NCI-H526 treated with DMSO at 0.1 percent for 48 hours (cell line): ENCODE data around the gene PLK2.

Experiments used
- DNase-seq: peaks from one replicate; lab custom pipeline; 2025; lab: John Stamatoyannopoulos, UW

Gene PLK2

DNA sequence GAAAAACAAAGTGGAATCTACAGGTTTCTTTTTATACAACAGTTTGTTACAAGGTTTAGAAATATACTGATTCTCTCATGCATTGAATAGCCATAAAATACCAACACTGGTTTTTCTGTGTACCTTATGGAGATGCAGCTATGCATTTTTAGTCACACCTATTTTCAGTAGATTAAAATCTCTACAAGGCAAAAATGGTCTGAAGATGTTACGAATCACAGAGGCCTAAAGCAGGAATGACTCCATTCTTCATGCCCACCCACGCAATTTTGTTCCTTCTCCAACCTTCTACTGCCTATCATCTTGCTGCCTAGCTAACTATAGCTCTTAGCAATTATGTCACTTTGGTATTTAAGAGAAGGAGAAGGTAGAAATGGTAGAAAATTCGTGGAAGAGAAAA is 9.9 kb downstream of the PLK2 start:
- DNase-seq, result no peak

GRCh38 chr5:58447226-58447625 is 12.7 kb downstream of the PLK2 start:
- DNase-seq, result no peak

DNA sequence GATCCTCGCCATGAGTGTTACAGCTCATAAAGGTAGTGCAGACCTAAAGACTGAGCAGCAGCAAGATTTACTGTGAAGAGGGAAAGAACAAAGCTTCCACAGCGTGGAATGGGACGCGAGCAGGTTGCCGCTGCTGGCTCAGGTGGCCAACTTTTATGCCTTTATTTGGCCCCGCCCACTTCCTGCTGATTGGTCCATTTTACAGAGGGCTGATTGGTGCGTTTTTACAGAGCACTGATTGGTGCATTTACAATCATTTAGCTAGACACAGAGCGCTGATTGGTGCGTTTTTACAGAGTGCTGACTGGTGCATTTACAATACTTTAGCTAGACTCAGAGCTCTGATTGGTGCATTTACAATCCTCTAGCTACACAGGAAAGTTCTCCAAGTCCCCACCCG is 13.9 kb downstream of the PLK2 start:
- DNase-seq, result no peak

DNA sequence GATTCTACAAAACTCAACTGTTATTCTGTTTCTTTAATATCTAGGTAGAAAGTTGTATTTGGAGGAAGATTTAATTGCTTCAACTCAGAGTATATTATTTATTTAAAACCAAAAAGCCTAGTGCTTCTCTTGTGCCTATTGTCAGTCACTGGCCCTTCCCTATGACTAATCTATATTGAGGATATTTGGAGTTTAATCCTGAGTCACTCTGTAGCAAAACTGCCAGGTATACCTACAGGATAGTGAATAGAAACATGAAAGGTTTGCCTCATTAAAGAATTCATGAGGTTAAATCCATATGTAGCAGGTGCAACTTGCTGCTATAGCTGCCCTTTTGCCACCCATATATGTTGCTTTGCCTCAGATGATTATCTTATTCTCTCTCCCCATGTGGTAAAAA is 15.1 kb downstream of the PLK2 start:
- no peak for DNase-seq

DNA sequence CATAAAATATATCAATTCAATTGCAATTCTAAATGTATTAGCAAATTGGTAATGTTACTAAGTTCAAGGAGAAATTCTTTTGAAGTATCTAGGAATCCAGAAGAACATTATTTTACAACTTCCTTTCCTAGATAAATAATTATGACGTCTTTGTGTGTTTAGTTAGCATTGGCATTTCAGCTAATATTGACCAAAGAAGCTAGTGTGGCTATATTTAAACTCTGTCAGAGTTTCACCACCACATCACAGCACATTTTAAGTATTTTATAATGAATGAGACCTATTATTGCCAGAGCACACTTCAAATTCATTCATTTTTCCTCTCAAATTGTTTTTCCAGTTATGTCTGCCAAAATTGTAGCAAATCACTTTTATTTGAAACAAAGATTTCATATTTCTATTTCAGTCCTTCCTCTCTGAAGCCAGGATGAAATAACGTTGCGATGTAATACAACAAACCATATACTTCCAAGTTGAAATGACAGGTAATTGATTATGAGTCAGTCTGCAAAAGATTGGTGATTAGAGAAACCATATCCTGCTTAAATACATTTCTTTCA is 18.9 kb downstream of the PLK2 start:
- DNase-seq, result no peak

- DNase-seq, result no peak
Observed at GRCh38 chr5:58439094-58439644, 20.7 kb downstream of the PLK2 start.

DNA sequence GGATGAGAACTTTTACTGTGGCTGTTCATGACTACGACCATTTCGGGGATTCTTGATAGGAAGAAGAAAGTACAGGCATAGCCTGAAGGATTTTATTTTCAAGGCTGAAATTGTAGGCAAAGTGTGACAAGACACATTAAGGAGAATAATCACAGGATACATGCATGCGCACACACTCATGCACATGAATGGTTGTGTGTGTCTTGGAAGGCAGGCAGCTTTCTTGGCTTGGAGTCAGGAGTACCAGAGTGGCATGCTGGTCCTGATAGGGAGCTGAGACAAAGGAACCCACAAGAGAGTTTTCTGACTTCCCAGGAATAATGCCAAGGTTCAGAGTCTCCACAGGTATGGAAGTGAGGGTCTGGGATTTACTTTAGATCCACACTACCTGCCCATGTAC is 22.2 kb downstream of the PLK2 start:
- no peak for DNase-seq

- DNase-seq, result no peak
Observed at GRCh38 chr5:58431832-58432231, 28.1 kb downstream of the PLK2 start.

DNA sequence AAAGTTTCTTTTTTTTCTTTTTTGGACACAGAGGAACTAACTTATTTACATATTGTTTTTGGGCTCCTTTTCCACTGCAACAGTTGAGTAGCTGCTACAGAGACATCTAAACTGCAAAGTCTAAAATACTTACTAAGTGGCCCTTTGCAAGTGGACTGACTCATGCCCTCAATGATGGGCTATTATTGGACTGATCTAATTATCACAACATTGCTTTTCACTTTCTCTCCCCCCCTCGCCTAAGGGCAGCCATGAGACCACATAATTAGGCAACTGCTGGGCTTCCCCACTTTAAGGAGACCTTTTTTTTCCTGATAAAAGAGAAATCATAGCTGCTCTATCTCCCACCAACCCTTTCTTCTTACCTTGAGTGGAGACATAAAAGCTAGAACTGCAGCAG is 47.0 kb downstream of the PLK2 start:
- DNase-seq, result no peak

DNA sequence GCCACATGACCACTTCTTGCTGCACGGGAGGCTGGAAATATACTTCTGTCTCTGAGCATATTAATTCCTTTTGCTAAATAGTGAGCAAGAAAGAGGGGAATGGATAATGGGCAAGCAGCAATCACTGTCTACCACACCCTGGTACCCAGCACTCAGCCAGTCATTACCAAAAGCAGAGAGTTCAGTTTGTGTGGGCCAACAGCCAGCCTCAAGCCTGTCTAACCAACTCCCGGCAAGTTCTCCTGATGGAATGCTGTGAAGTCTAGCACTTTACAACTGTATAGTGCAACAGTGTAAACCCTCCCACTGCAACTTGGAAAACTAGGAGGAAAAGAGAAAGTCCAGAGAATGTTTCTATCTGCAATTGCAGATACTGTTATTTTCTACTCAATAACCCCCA is 47.8 kb downstream of the PLK2 start:
- DNase-seq, result no peak

- DNase-seq, result no peak
Observed at GRCh38 chr5:58411372-58411771, 48.5 kb downstream of the PLK2 start.

- DNase-seq, result no peak
Observed at GRCh38 chr5:58410441-58410840, 49.4 kb downstream of the PLK2 start.

DNA sequence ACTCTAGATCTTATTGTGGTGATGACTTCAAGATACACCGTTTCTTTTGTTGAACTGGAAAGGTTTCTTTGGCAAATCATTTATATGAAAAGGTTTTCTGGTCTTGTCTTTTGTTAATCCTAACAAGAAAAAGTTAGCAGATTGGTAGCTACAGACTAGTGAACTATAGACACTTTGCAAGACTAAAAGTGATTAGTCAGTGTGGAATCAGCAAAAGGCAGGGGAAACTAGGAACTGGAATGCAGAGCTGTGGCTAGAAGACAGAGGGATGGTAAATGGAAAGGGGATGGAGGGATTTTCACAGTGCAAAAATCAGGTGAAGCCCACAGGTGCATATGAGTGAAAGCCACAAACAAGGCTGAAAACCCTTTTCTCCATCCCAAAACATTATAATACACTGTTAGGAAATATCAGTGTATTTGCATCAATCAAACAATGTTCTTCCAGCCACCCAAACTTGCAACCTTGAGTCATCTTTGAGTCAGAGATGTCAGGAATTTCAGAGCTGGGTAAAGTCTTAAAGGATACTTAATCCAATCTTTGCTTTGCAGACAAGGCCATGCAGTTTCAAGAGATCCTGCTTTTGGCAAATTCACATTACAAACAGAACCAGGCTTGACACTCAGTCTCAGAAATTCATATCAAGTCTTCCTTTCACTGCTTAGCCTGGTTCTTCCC is 52.7 kb downstream of the PLK2 start:
- DNase-seq, result no peak

DNA sequence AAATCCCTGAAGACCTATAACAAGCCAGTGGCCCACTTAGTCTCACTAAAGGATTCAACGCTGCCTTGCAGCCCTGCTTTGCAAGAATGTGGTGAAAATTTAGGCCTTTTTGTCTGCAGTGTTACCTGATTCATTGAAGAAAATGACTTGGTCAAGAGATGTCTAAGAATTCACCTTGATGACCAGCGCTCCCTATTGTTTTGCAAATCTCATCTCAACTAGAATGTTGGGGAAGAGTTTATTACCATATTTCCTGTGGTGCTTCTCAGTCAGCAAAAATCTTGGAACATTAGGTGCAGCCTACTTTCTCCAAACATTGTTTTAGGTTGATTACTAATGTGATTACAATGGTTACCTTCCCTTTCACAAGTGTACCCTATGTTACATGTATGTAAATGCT is 53.5 kb downstream of the PLK2 start:
- DNase-seq, result no peak

- no peak for DNase-seq
Observed at GRCh38 chr5:58405175-58405574, 54.7 kb downstream of the PLK2 start.

GRCh38 chr5:58404734-58405133 is 55.2 kb downstream of the PLK2 start:
- DNase-seq, result no peak
